GM12891 (cell line): ENCODE results near the gene SESTD1.

Experiments used
- POLR2A ChIP-seq: IDR thresholded peaks from 2 replicates; pipeline ENCODE4 v1.6.1; 2011; ENCODE audit warnings: low read depth, low read length, control low read depth
- POLR2AphosphoS5 ChIP-seq: IDR thresholded peaks from 2 replicates; pipeline ENCODE4 v1.6.1; 2011; ENCODE audit warnings: low read depth, low read length, control low read depth
- SPI1 ChIP-seq: IDR thresholded peaks from 2 replicates; pipeline ENCODE4 v1.6.1; 2011; ENCODE audit warnings: low read depth, low read length, control low read depth

DNA sequence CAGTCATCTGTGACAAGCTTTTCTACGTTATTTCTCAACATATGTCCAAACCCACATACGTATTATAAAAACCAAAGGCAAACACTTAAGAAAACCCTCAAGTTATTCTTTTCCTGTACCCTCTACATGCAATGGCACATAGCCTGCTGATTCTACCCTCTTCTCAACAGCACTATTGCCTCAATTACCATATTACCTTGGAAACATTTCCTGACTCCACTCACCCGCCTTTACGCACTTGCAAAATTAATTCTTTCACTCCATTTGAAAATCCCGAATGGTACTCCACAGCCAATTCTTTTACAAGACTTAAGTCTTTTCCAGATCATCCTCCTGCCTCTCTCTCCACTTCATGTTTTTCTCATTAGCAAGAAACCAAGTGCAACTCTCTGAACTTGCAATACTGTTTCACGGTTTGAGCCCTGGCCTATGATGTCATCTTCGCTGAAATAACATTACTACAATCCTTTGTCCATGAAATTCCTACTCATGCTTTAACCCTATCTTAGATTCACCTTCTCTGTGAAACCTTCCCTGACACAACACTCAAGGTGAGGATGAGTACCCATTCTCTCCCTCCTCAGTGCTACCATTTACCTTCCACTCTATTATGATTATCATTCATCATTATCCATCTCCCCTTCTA, 29.0 kb downstream of the SESTD1 start:
- TF ChIP-seq POLR2AphosphoS5 = no peak
- no peak for TF ChIP-seq POLR2A
- no peak for TF ChIP-seq SPI1
